Loucy (cell line): Measurements from ENCODE around the gene EME1.

ENCODE experiments used
- EZH2phosphoT487 ChIP-seq: fragments of 200-600 bp; IDR thresholded peaks from 2 replicates; pipeline ENCODE4 v1.6.1; 2018; ENCODE audit warnings: antibody characterized with exemption, mild to moderate bottlenecking, moderate library complexity, borderline replicate concordance
- TF ChIP-seq, protein P1 (sequence below): fragments of 200-600 bp; sonication (generic); conservative IDR thresholded peaks from 2 replicates; pipeline ENCODE4 v1.5.1; 2014; ENCODE audit warnings: mild to moderate bottlenecking, antibody characterized with exemption, low read length

DNA sequence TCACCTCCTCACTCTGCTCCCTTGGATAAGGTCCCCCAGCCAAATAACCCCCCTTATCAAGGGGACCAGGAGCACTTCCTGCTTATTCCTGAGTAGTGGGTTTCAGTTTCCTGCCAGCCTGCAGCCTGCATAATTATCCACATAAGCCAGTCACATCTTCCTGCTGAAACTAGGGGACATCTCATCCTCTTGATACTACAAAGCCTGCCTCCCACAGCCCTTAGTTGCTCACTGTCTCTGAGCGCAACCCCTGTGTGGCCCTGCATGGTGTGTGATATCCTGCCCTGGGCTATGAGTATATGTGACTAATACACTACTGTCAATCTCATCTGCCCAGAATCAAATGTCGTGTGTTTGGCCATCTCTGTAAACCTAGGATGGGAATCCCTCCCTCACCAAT is 35.1 kb upstream of the EME1 start:
- TF ChIP-seq, protein P1, sequence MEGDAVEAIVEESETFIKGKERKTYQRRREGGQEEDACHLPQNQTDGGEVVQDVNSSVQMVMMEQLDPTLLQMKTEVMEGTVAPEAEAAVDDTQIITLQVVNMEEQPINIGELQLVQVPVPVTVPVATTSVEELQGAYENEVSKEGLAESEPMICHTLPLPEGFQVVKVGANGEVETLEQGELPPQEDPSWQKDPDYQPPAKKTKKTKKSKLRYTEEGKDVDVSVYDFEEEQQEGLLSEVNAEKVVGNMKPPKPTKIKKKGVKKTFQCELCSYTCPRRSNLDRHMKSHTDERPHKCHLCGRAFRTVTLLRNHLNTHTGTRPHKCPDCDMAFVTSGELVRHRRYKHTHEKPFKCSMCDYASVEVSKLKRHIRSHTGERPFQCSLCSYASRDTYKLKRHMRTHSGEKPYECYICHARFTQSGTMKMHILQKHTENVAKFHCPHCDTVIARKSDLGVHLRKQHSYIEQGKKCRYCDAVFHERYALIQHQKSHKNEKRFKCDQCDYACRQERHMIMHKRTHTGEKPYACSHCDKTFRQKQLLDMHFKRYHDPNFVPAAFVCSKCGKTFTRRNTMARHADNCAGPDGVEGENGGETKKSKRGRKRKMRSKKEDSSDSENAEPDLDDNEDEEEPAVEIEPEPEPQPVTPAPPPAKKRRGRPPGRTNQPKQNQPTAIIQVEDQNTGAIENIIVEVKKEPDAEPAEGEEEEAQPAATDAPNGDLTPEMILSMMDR = no peak
- TF ChIP-seq EZH2phosphoT487 = no peak
